ENCODE results near the gene SLC22A3.

SLC22A3 gene

DNA sequence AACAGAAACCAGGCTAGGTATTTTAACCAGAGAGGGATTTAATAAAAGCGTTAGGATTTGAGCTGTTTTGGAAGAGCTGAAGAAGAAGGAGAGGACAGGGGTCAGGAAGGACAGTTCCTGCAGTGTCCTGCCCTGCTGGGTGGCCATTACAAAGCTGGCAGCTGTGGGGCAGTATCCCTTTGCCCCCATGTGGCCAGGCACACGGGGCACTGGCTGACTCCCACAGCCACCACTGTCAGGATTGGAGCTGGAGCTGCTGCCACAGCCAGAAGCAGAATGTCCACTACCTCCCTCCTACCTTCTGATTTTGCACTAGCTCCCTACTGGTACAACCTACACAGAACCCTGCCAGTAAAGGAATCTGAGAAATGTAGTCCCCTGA lies 46.5 kb downstream of the SLC22A3 start:
- no peak overlapping the region for H3K4me3 Mint-ChIP-seq
- no peaks in the 10 kb centered on the region for H3K9me3 Mint-ChIP-seq
- TF ChIP-seq, protein P1, sequence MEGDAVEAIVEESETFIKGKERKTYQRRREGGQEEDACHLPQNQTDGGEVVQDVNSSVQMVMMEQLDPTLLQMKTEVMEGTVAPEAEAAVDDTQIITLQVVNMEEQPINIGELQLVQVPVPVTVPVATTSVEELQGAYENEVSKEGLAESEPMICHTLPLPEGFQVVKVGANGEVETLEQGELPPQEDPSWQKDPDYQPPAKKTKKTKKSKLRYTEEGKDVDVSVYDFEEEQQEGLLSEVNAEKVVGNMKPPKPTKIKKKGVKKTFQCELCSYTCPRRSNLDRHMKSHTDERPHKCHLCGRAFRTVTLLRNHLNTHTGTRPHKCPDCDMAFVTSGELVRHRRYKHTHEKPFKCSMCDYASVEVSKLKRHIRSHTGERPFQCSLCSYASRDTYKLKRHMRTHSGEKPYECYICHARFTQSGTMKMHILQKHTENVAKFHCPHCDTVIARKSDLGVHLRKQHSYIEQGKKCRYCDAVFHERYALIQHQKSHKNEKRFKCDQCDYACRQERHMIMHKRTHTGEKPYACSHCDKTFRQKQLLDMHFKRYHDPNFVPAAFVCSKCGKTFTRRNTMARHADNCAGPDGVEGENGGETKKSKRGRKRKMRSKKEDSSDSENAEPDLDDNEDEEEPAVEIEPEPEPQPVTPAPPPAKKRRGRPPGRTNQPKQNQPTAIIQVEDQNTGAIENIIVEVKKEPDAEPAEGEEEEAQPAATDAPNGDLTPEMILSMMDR (IDR thresholded peaks at IDR 0.05): no peak
- H3K36me3 Mint-ChIP-seq (ENCODE audit: low read depth): no peaks in the 10 kb centered on the region
- peaks cover 15% of the 10 kb centered on the region for H3K27me3 Mint-ChIP-seq (ENCODE audit: low read depth, poor library complexity)
- no peak overlapping the region for H3K27ac Mint-ChIP-seq
- no peak for DNase-seq
- H3K4me1 Mint-ChIP-seq: peaks cover 5% of the 10 kb centered on the region

DNA sequence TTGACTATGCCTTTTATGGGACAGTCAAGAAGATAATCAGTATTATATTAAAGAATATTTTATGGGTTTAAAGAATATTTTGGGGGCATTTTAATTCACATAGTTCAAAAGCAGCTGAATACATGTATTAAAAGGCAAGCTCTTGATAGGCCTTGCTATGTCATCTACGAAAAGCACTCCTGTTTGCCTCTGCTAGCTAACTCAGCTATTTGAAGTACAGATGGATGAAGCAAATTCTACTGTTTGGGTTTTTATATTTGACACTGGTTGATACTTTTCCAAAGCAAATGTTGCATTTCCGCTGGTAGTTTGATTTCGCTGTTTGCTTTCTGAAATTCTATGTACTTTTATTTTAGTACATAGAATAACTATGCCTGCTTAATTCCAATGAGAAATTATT lies 47.0 kb downstream of the SLC22A3 start:
- TF ChIP-seq, protein P1 (IDR thresholded peaks at IDR 0.05): no peak
- H3K27me3 Mint-ChIP-seq (ENCODE audit: low read depth, poor library complexity): peaks cover 12% of the 10 kb centered on the region
- no peak overlapping the region for H3K4me3 Mint-ChIP-seq
- H3K27ac Mint-ChIP-seq: no peak overlapping the region
- H3K4me1 Mint-ChIP-seq: peaks cover 5% of the 10 kb centered on the region
- DNase-seq: no peak
- H3K36me3 Mint-ChIP-seq (ENCODE audit: low read depth): no peaks in the 10 kb centered on the region
- H3K9me3 Mint-ChIP-seq: no peaks in the 10 kb centered on the region

DNA sequence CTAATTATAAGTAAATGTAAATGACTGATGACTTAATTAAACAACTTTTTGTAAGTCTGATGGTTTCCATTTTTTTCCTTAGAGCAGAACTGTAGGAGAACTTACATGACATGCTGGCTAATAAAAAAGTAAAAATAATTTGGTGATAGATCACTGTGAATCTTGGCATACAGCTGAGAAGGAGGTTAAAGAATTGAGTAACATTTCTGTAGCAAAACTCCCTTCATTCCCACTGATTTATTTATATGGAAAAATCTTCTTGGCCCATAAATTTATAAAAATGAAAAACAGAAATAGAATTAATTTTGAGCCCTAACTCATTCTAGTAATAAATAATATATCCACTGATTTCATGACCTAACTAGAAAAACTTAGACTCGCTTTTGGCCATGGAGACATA lies 48.1 kb downstream of the SLC22A3 start:
- peaks cover 5% of the 10 kb centered on the region for H3K4me1 Mint-ChIP-seq
- TF ChIP-seq, protein P1 (IDR thresholded peaks at IDR 0.05): no peak
- H3K4me3 Mint-ChIP-seq: no peak overlapping the region
- no peaks in the 10 kb centered on the region for H3K9me3 Mint-ChIP-seq
- no peak for DNase-seq
- H3K27me3 Mint-ChIP-seq (ENCODE audit: low read depth, poor library complexity): peaks cover 11% of the 10 kb centered on the region
- no peak overlapping the region for H3K27ac Mint-ChIP-seq
- no peaks in the 10 kb centered on the region for H3K36me3 Mint-ChIP-seq (ENCODE audit: low read depth)

DNA sequence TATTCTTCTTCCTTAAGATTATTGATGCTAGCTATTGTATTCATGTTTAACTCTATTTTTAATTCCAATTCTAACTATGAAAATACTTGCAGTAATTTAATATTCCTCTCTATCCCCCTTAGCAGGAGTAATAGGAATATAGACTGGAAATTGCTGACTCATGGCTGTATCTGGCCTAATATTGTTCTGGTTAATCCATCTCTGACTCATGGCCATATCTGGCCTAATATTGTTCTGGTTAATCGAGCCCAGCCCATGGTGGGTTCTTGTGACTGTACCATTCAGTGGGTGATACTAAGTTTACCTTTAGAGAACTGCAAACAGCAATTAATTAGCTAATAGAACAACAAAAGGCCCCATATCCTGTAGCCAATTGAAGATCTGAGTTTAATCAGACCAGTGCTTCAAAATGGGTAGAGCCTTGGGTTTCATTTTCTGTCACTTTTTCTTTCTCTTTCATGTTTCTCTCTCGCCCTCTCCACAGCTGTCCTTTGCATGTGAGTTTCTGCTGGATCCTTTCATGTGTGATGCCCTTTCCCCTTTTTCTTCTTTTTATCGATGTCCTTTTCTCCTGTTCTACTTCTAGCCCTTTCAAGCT lies 50.6 kb downstream of the SLC22A3 start:
- TF ChIP-seq, protein P1 (IDR thresholded peaks at IDR 0.05): no peak
- no peak overlapping the region for H3K27ac Mint-ChIP-seq
- H3K27me3 Mint-ChIP-seq (ENCODE audit: low read depth, poor library complexity): peaks cover 2% of the 10 kb centered on the region
- no peaks in the 10 kb centered on the region for H3K9me3 Mint-ChIP-seq
- no peaks in the 10 kb centered on the region for H3K36me3 Mint-ChIP-seq (ENCODE audit: low read depth)
- no peak for DNase-seq
- H3K4me1 Mint-ChIP-seq: peaks cover 5% of the 10 kb centered on the region
- H3K4me3 Mint-ChIP-seq: no peak overlapping the region

DNA sequence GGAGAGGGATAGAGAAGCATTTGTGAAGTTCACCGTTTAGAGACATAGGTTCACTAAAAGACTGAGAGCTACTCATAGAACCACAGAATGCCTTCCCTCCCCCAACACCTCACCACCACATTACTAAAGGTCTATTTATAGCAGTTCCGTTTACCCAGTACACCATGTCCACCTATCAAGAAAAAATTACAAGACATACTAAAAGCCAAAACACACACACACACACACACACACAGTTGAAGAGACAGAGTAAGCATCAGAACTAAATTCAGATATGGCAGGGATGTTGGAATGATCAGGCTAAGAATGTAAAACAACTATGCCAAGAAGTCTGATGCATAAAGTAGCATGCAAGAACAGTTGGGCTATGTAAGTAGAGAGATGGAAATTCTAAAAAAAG lies 52.3 kb downstream of the SLC22A3 start:
- H3K36me3 Mint-ChIP-seq (ENCODE audit: low read depth): no peaks in the 10 kb centered on the region
- no peaks in the 10 kb centered on the region for H3K4me1 Mint-ChIP-seq
- H3K27me3 Mint-ChIP-seq (ENCODE audit: low read depth, poor library complexity): peaks cover 6% of the 10 kb centered on the region
- TF ChIP-seq, protein P1 (IDR thresholded peaks at IDR 0.05): no peak
- H3K9me3 Mint-ChIP-seq: no peaks in the 10 kb centered on the region
- no peak overlapping the region for H3K27ac Mint-ChIP-seq
- no peak for DNase-seq
- H3K4me3 Mint-ChIP-seq: no peak overlapping the region

DNA sequence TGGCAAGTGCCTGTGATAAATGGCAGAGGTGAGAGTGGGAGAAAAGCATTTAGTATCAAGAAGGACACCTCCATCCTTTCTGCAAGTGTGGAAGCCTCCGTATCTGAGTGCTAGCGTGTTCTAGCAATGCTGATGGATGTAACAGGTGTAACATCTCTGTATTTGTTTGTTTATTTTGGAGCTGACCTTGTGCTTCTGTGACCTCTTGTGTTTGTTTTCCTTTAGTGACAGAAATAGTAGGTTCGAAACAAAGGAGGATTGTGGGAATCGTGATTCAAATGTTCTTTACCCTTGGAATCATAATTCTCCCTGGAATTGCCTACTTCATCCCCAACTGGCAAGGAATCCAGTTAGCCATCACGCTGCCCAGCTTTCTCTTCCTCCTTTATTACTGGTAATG lies 60.4 kb downstream of the SLC22A3 start:
- H3K36me3 Mint-ChIP-seq (ENCODE audit: low read depth): no peaks in the 10 kb centered on the region
- no peaks in the 10 kb centered on the region for H3K9me3 Mint-ChIP-seq
- peaks cover 4% of the 10 kb centered on the region for H3K27me3 Mint-ChIP-seq (ENCODE audit: low read depth, poor library complexity)
- TF ChIP-seq, protein P1 (IDR thresholded peaks at IDR 0.05): no peak
- H3K27ac Mint-ChIP-seq: no peak overlapping the region
- no peak overlapping the region for H3K4me3 Mint-ChIP-seq
- DNase-seq: no peak
- peaks cover 6% of the 10 kb centered on the region for H3K4me1 Mint-ChIP-seq

All from nephron progenitor cell (in vitro differentiated cells).